Choroid plexus epithelial cell (primary cell): ENCODE results near the gene CABCOCO1.

Experiments used
- DNase-seq: peaks from one replicate; pipeline ENCODE4 v3.0.0-alpha.2; 2010; ENCODE audit warnings: low read depth
- H3K4me3 ChIP-seq: 2 replicates; pipeline ENCODE4 v1.5.1; 2011; ENCODE audit warnings: low read depth, mild to moderate bottlenecking, control low read depth, low read length, moderate library complexity
- TF ChIP-seq, protein P1 (sequence below): conservative IDR thresholded peaks from 2 replicates; pipeline ENCODE4 v1.5.1; 2011; ENCODE audit warnings: low read depth, mild to moderate bottlenecking, control low read depth, inconsistent platforms, low read length, moderate library complexity

CABCOCO1 gene

DNA sequence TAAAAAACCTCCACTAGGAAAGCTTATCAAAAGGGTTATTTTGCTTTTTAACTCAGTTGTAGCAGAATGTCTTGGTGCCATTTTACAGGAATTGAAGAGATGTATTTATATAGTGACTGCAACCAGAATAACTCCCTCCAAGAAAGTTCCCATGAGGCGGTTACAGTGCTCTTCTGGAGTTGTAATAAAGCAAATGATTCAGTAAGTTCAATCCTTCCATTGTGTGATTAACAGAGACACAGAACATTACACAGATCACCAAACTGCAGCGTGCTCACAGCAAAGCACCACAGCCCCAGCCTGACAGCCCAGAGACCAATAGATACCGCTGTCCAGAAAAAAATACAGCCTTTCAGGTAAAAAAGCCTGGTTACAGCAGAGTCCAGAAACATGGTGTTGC, 21.9 kb upstream of the CABCOCO1 start:
- TF ChIP-seq, protein P1, sequence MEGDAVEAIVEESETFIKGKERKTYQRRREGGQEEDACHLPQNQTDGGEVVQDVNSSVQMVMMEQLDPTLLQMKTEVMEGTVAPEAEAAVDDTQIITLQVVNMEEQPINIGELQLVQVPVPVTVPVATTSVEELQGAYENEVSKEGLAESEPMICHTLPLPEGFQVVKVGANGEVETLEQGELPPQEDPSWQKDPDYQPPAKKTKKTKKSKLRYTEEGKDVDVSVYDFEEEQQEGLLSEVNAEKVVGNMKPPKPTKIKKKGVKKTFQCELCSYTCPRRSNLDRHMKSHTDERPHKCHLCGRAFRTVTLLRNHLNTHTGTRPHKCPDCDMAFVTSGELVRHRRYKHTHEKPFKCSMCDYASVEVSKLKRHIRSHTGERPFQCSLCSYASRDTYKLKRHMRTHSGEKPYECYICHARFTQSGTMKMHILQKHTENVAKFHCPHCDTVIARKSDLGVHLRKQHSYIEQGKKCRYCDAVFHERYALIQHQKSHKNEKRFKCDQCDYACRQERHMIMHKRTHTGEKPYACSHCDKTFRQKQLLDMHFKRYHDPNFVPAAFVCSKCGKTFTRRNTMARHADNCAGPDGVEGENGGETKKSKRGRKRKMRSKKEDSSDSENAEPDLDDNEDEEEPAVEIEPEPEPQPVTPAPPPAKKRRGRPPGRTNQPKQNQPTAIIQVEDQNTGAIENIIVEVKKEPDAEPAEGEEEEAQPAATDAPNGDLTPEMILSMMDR: no peak
- H3K4me3 ChIP-seq: no peak overlapping the region
- DNase-seq: no peak

DNA sequence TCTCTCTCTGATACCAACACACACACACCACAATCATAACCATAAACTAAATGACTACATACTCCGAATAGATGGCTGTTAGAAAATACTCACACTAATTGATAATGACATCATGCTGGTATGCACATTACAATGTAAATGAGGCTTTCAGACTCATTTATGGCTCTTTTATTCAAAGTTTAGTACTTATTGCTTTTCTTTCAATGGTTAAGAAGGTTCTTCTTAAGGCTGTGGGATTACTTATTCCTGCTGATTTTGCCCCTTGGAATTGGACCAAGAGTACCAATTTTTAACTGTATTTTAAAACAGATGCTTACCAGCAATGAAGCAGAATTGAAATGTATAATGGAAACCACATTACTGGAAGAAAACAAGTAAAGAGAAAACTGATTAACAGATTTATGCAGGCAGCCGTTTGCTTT, 20.6 kb upstream of the CABCOCO1 start:
- TF ChIP-seq, protein P1: no peak
- DNase-seq: no peak
- H3K4me3 ChIP-seq: no peak overlapping the region

DNA sequence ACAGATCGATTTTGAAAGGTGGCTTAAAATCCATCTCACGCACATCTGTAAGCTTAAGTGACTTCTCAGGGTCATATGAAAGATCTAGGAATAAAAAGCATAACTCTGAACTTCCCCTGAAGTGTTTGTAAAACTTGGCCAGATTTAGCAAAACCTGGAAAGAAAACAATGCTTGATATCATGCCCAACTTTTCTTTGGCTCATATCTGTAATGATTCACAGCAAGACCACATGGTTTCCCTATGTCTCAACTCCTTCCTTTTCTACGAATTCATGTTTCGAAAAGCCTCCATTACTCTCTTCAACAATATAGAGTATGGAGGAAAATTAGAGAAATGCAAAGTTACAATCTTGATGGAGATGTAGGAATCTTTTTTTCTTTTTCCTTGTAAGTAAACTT, 20.1 kb upstream of the CABCOCO1 start:
- peak; percentile 82 for DNase-seq
- H3K4me3 ChIP-seq: no peak overlapping the region
- TF ChIP-seq, protein P1: no peak

DNA sequence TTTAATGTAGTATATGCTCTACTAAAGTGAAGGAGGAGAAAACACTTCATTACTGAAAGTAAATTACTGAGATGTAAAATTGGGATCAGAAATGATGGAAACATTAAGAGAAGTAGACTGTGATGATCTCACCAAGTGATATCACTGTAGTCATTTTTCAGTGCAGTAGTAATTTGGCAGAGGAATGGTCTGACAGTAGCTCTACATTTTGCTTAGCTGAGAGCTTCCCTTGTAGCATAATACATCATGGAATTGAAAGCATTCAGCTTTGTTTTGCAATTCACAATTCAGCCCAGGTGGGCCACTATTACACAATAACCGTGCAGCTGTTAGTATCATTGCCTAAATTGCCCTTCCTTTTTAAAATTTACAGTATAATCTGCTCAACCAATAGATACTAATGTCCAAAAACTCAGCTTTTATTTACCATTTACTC, 19.4 kb upstream of the CABCOCO1 start:
- H3K4me3 ChIP-seq: no peak overlapping the region
- DNase-seq: peak; percentile 85
- TF ChIP-seq, protein P1: no peak

DNA sequence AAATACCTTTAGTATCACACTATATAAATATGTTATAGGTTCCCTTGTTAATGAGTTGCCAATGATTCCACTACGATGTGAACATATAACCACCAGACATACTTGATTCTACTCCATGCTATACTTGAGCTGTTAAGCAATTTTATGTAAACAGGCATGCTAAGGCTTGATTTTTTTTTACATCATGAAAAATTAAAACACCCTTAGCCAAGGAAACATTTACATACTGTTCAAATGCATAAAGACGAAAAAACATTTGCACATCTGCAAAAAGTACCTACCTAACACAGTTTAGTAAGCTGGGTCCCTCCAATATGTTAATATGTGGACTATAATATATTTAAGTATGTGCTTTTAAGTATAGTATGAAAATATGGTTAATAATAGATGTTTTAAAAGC, 9.0 kb upstream of the CABCOCO1 start:
- TF ChIP-seq, protein P1: no peak
- H3K4me3 ChIP-seq: no peak overlapping the region
- DNase-seq: no peak

DNA sequence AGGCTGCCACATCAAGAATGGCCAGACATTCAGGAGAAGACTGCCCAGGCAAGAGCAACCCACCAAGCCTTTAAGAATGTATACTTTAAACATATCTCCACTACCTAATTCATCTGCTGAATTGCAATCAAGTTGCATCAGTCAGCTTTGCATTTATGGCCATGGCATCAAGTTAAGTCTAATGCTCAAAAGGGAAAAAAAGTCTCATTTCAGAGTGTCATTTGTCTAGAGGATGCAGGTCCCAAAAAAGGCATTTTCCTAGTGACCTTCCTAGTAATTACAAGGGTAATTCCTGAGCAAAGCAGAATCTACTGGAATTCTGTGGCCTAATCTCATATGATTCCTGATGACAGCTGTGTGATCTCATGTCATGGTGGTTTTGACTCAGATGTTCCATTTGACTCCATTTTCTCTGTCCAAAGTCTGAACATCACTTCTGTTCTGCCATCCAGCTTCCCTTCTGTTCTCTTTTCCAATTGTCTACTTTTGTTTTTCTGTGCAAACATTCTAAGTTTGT, 7.3 kb upstream of the CABCOCO1 start:
- no peak for DNase-seq
- TF ChIP-seq, protein P1: no peak
- H3K4me3 ChIP-seq: no peak overlapping the region

DNA sequence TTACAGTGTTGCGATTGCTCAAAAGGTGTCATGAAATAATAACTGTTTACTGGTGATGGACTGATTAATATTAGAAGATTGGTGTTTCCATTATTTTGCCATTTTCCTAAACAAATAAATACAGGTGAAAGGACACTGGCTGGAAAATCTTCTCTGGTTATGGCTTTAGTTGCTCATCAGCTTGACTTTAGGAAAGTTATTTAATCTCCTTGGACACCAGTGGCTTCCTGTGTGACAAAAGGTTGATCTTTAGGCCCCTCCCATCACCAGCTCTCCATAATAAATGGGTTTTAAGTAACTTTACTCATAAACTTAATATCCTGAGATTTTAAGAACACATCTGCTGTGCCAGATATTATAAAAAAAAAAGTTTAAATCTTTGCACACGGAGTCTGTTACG, 737 bp downstream of the CABCOCO1 start:
- no peak overlapping the region for H3K4me3 ChIP-seq
- peak; percentile 8 for DNase-seq
- TF ChIP-seq, protein P1: no peak
